H1 (cell line): ENCODE measurements around the gene NECAP2. TPM values are rescaled to one million over a fixed set of nuclear protein-coding genes. Genes with fewer than 3 reads are reported as not detected.

ENCODE experiments used
- EGR1 ChIP-seq: IDR thresholded peaks from 2 replicates; pipeline ENCODE4 v1.6.1; 2011; ENCODE audit warnings: low read depth, low read length, borderline replicate concordance
- POLR2A ChIP-seq, 2 experiments: IDR thresholded peaks; 1 replicate in 1 of 2; 2 replicates in 1 of 2; pipeline ENCODE4 v1.6.1; 2011; ENCODE audit warnings: low read depth in 2 of 2, low read length in 2 of 2, mild to moderate bottlenecking in 2 of 2; ENCODE audit errors: control extremely low read depth in 1 of 2
- RFX5 ChIP-seq: IDR thresholded peaks from 2 replicates; pipeline ENCODE4 v1.6.1; 2011; ENCODE audit warnings: low read depth, low read length, improper control_type of control experiment, borderline replicate concordance
- TAF7 ChIP-seq: optimal IDR thresholded peaks from 2 replicates; pipeline ENCODE3; 2011; ENCODE audit warnings: low read depth, mild to moderate bottlenecking, inconsistent platforms, low read length, moderate library complexity, borderline replicate concordance
- YY1 ChIP-seq: IDR thresholded peaks from 2 replicates; pipeline ENCODE4 v1.6.1; 2011; ENCODE audit warnings: low read depth, mild to moderate bottlenecking, low read length
- polyA plus RNA-seq, 7 experiments: library from polyadenylated mRNA; depleted of rRNA in 3 of 7; stranded (reverse) in 5 of 7; unstranded in 2 of 7; fragments of >200 nt in 5 of 7; fragments of 200-250 nt in 2 of 7; gene quantifications; 1 replicate in 5 of 7; 2 replicates in 1 of 7; 4 replicates in 1 of 7; pipeline versions ENCODE4 v1.2.1 to v1.2.3, GENCODE V29; 2011 to 2013; ENCODE audit warnings: missing spikeins in 2 of 7, mixed read lengths in 2 of 7
- total RNA-seq: library from RNA; stranded (reverse); fragmentation: NEBNext Ultra II Directional; extraction: Animal tissue kit (Norgen Biotek cat#: 25700); gene quantifications from 2 replicates; pipeline ENCODE4 v1.2.1, GENCODE V29; 2021
- TF ChIP-seq, protein P1 (sequence below): fragments of 300-600 bp; sonication (generic); IDR thresholded peaks from 2 replicates; pipeline ENCODE4 v1.7.1; 2012; ENCODE audit warnings: low read length, moderate library complexity, mild to moderate bottlenecking, inconsistent platforms; ENCODE audit not compliant: insufficient replicate concordance
- TF ChIP-seq, protein P2 (sequence below): IDR thresholded peaks from 2 replicates; pipeline ENCODE4 v1.6.1; 2012; ENCODE audit warnings: inconsistent platforms
- TF ChIP-seq, protein P3 (sequence below), 3 experiments: IDR thresholded peaks; 1 replicate in 2 of 3; 2 replicates in 1 of 3; pipeline versions ENCODE4 v1.5.1 to v1.6.1; 2011; ENCODE audit warnings: low read length in 3 of 3, mild to moderate bottlenecking in 3 of 3, inconsistent platforms in 2 of 3, low read depth in 1 of 3, moderate library complexity in 1 of 3; ENCODE audit not compliant: insufficient read depth in 1 of 3; ENCODE audit errors: control extremely low read depth in 1 of 3

NECAP2 gene
- total and polyA plus RNA-seq, 2 of the 8 experiments (the other 6 are each of a cell fraction or from before 2014, with no cell fraction given) = 24.4 to 29.7 TPM

DNA sequence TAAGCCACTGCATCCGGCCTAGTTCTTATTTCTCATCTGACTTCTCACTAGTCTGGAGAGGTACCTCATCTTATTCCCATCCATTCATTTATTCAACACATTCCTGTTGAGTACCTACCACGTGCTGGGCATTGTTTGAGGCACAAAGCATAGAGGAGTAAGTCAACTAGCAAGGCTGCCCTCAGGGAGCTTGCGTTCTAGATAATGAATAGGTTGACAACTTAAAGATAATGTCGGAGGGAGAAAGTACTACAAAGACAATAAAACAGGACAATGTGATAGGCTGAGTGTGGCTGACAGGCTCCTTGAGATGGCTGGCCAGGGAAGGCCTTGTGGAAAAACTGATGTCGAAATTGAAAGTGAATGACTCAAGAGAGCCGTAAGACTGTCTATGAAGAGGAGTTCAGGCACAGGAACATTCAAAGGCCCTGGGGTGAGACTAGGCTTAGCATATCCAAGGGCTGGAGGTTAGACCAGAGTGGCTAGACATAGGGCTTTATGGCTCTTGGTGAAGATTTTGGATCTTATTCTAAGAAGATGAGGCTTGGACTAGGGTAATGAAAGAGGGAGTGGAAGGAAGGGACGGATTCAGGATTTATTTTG, 21.6 kb upstream of the NECAP2 start (continued):
- TF ChIP-seq, protein P1, sequence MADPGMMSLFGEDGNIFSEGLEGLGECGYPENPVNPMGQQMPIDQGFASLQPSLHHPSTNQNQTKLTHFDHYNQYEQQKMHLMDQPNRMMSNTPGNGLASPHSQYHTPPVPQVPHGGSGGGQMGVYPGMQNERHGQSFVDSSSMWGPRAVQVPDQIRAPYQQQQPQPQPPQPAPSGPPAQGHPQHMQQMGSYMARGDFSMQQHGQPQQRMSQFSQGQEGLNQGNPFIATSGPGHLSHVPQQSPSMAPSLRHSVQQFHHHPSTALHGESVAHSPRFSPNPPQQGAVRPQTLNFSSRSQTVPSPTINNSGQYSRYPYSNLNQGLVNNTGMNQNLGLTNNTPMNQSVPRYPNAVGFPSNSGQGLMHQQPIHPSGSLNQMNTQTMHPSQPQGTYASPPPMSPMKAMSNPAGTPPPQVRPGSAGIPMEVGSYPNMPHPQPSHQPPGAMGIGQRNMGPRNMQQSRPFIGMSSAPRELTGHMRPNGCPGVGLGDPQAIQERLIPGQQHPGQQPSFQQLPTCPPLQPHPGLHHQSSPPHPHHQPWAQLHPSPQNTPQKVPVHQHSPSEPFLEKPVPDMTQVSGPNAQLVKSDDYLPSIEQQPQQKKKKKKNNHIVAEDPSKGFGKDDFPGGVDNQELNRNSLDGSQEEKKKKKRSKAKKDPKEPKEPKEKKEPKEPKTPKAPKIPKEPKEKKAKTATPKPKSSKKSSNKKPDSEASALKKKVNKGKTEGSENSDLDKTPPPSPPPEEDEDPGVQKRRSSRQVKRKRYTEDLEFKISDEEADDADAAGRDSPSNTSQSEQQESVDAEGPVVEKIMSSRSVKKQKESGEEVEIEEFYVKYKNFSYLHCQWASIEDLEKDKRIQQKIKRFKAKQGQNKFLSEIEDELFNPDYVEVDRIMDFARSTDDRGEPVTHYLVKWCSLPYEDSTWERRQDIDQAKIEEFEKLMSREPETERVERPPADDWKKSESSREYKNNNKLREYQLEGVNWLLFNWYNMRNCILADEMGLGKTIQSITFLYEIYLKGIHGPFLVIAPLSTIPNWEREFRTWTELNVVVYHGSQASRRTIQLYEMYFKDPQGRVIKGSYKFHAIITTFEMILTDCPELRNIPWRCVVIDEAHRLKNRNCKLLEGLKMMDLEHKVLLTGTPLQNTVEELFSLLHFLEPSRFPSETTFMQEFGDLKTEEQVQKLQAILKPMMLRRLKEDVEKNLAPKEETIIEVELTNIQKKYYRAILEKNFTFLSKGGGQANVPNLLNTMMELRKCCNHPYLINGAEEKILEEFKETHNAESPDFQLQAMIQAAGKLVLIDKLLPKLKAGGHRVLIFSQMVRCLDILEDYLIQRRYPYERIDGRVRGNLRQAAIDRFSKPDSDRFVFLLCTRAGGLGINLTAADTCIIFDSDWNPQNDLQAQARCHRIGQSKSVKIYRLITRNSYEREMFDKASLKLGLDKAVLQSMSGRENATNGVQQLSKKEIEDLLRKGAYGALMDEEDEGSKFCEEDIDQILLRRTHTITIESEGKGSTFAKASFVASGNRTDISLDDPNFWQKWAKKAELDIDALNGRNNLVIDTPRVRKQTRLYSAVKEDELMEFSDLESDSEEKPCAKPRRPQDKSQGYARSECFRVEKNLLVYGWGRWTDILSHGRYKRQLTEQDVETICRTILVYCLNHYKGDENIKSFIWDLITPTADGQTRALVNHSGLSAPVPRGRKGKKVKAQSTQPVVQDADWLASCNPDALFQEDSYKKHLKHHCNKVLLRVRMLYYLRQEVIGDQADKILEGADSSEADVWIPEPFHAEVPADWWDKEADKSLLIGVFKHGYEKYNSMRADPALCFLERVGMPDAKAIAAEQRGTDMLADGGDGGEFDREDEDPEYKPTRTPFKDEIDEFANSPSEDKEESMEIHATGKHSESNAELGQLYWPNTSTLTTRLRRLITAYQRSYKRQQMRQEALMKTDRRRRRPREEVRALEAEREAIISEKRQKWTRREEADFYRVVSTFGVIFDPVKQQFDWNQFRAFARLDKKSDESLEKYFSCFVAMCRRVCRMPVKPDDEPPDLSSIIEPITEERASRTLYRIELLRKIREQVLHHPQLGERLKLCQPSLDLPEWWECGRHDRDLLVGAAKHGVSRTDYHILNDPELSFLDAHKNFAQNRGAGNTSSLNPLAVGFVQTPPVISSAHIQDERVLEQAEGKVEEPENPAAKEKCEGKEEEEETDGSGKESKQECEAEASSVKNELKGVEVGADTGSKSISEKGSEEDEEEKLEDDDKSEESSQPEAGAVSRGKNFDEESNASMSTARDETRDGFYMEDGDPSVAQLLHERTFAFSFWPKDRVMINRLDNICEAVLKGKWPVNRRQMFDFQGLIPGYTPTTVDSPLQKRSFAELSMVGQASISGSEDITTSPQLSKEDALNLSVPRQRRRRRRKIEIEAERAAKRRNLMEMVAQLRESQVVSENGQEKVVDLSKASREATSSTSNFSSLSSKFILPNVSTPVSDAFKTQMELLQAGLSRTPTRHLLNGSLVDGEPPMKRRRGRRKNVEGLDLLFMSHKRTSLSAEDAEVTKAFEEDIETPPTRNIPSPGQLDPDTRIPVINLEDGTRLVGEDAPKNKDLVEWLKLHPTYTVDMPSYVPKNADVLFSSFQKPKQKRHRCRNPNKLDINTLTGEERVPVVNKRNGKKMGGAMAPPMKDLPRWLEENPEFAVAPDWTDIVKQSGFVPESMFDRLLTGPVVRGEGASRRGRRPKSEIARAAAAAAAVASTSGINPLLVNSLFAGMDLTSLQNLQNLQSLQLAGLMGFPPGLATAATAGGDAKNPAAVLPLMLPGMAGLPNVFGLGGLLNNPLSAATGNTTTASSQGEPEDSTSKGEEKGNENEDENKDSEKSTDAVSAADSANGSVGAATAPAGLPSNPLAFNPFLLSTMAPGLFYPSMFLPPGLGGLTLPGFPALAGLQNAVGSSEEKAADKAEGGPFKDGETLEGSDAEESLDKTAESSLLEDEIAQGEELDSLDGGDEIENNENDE = no peak
- TF ChIP-seq POLR2A (IDR thresholded peaks at IDR 0.05; ENCODE audit: control extremely low read depth in 1 of 2, low read depth in 2 of 2, low read length in 2 of 2) (no peak), YY1 (no peak), RFX5 (no peak), EGR1 (no peak), TAF7 (no peak)
- TF ChIP-seq, protein P2, sequence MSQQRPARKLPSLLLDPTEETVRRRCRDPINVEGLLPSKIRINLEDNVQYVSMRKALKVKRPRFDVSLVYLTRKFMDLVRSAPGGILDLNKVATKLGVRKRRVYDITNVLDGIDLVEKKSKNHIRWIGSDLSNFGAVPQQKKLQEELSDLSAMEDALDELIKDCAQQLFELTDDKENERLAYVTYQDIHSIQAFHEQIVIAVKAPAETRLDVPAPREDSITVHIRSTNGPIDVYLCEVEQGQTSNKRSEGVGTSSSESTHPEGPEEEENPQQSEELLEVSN = no peak
- TF ChIP-seq, protein P3, sequence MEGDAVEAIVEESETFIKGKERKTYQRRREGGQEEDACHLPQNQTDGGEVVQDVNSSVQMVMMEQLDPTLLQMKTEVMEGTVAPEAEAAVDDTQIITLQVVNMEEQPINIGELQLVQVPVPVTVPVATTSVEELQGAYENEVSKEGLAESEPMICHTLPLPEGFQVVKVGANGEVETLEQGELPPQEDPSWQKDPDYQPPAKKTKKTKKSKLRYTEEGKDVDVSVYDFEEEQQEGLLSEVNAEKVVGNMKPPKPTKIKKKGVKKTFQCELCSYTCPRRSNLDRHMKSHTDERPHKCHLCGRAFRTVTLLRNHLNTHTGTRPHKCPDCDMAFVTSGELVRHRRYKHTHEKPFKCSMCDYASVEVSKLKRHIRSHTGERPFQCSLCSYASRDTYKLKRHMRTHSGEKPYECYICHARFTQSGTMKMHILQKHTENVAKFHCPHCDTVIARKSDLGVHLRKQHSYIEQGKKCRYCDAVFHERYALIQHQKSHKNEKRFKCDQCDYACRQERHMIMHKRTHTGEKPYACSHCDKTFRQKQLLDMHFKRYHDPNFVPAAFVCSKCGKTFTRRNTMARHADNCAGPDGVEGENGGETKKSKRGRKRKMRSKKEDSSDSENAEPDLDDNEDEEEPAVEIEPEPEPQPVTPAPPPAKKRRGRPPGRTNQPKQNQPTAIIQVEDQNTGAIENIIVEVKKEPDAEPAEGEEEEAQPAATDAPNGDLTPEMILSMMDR (IDR thresholded peaks at IDR 0.05; ENCODE audit: control extremely low read depth in 1 of 3, insufficient read depth in 1 of 3, low read depth in 1 of 3, low read length in 3 of 3) = no peak
